ENCODE results near the gene TCAP. TPM values are rescaled to one million over a fixed set of nuclear protein-coding genes. Genes with fewer than 3 reads are reported as not detected.

Gene TCAP
- total RNA-seq, 1 donor from 2014 or later: 2.7 TPM

- Mint-ChIP-seq H3K27me3 (peaks cover 12% of the 10 kb centered on the region), H3K36me3 (ENCODE audit: insufficient read depth) (peaks cover 3% of the 10 kb centered on the region), H3K27ac (peak overlapping the region; percentile 84), H3K4me3 (ENCODE audit: low read depth) (no peak overlapping the region), H3K4me1 (ENCODE audit: low read depth) (peaks cover 8% of the 10 kb centered on the region), H3K9me3 (ENCODE audit: low read depth) (no peaks in the 10 kb centered on the region)
- no peak for DNase-seq (ENCODE audit: low spot score, unreplicated experiment)
- no peak for TF ChIP-seq CTCF (IDR thresholded peaks at IDR 0.05; ENCODE audit: unreplicated experiment)
Measured at GRCh38 chr17:39675390-39676082, 10.4 kb downstream of the TCAP start.

- H3K36me3 Mint-ChIP-seq (ENCODE audit: insufficient read depth): peaks cover 6% of the 10 kb centered on the region
- peaks cover 7% of the 10 kb centered on the region for H3K27me3 Mint-ChIP-seq
- H3K27ac Mint-ChIP-seq: no peak overlapping the region
Measured at GRCh38 chr17:39676198-39676819, 11.2 kb downstream of the TCAP start.

GRCh38 chr17:39677072-39677471, 11.9 kb downstream of the TCAP start:
- Mint-ChIP-seq H3K9me3 (ENCODE audit: low read depth) (no peaks in the 10 kb centered on the region), H3K27ac (no peak overlapping the region), H3K27me3 (peaks cover 3% of the 10 kb centered on the region), H3K4me3 (ENCODE audit: low read depth) (no peak overlapping the region), H3K36me3 (ENCODE audit: insufficient read depth) (peaks cover 6% of the 10 kb centered on the region), H3K4me1 (ENCODE audit: low read depth) (peaks cover 8% of the 10 kb centered on the region)
- no peak for TF ChIP-seq CTCF (IDR thresholded peaks at IDR 0.05; ENCODE audit: unreplicated experiment)
- no peak for DNase-seq (ENCODE audit: low spot score, unreplicated experiment)

More at GRCh38 chr17:39676198-39676819, 11.2 kb downstream of the TCAP start:
- H3K9me3 Mint-ChIP-seq (ENCODE audit: low read depth): no peaks in the 10 kb centered on the region
- H3K4me1 Mint-ChIP-seq (ENCODE audit: low read depth): peaks cover 8% of the 10 kb centered on the region
- no peak overlapping the region for H3K4me3 Mint-ChIP-seq (ENCODE audit: low read depth)
- no peak for DNase-seq (ENCODE audit: low spot score, unreplicated experiment)
- TF ChIP-seq CTCF (IDR thresholded peaks at IDR 0.05; ENCODE audit: unreplicated experiment): no peak

GRCh38 chr17:39677542-39678339, 12.6 kb downstream of the TCAP start:
- Mint-ChIP-seq H3K27me3 (no peaks in the 10 kb centered on the region), H3K4me1 (ENCODE audit: low read depth) (peaks cover 8% of the 10 kb centered on the region), H3K4me3 (ENCODE audit: low read depth) (no peak overlapping the region), H3K9me3 (ENCODE audit: low read depth) (no peaks in the 10 kb centered on the region), H3K36me3 (ENCODE audit: insufficient read depth) (peaks cover 6% of the 10 kb centered on the region), H3K27ac (no peak overlapping the region)
- no peak for DNase-seq (ENCODE audit: low spot score, unreplicated experiment)
- no peak for TF ChIP-seq CTCF (IDR thresholded peaks at IDR 0.05; ENCODE audit: unreplicated experiment)

- Mint-ChIP-seq H3K4me3 (ENCODE audit: low read depth) (no peak overlapping the region), H3K27me3 (no peaks in the 10 kb centered on the region), H3K9me3 (ENCODE audit: low read depth) (no peaks in the 10 kb centered on the region), H3K4me1 (ENCODE audit: low read depth) (peaks cover 8% of the 10 kb centered on the region), H3K36me3 (ENCODE audit: insufficient read depth) (peaks cover 12% of the 10 kb centered on the region), H3K27ac (no peak overlapping the region)
- no peak for TF ChIP-seq CTCF (IDR thresholded peaks at IDR 0.05; ENCODE audit: unreplicated experiment)
- no peak for DNase-seq (ENCODE audit: low spot score, unreplicated experiment)
Measured at GRCh38 chr17:39678340-39679116, 13.4 kb downstream of the TCAP start.
